K562 (cell line): Measurements from ENCODE around the gene SCYL1. TPM values are rescaled to one million over a fixed set of nuclear protein-coding genes. Genes with fewer than 3 reads are reported as not detected.
A peak's percentile ranks its signal among the peaks of the same experiment; 100 is the strongest.

Experiments
- ELK3 ChIP-seq: fragments of 450-650 bp; formaldehyde crosslinking; IDR thresholded peaks from 2 replicates; pipeline ENCODE4 v1.4.0; 2020; ENCODE audit warnings: mild to moderate bottlenecking
- EWSR1 ChIP-seq: fragments of 450-650 bp; IDR thresholded peaks from 2 replicates; pipeline ENCODE4 v1.6.1; 2018; ENCODE audit warnings: borderline replicate concordance, mild to moderate bottlenecking, low read depth, moderate library complexity; ENCODE audit not compliant: partially characterized antibody
- GATAD2B ChIP-seq: fragments of 450-650 bp; IDR thresholded peaks from 2 replicates; pipeline ENCODE4 v1.6.1; 2017; ENCODE audit warnings: mild to moderate bottlenecking, borderline replicate concordance
- GTF2A2 ChIP-seq: IDR thresholded peaks from 2 replicates; pipeline ENCODE4 v1.6.1; 2016; ENCODE audit warnings: mild to moderate bottlenecking, missing genetic modification characterization, missing compliant biosample characterization
- KAT7 ChIP-seq: sonication (generic); formaldehyde crosslinking; IDR thresholded peaks from 2 replicates; pipeline ENCODE4 v1.8.0; 2022; ENCODE audit warnings: missing genetic modification reagents, mild to moderate bottlenecking, borderline replicate concordance
- KDM5B ChIP-seq: fragments of 200-600 bp; sonication (generic); IDR thresholded peaks from 2 replicates; pipeline ENCODE4 v1.6.1; 2012; ENCODE audit warnings: low read depth, mild to moderate bottlenecking, moderate library complexity, low read length, control low read depth, inconsistent platforms; ENCODE audit not compliant: insufficient replicate concordance
- MTA2 ChIP-seq: fragments of 450-650 bp; IDR thresholded peaks from 2 replicates; pipeline ENCODE4 v1.6.1; 2016; ENCODE audit warnings: low read depth
- NFXL1 ChIP-seq: fragments of 450-650 bp; formaldehyde crosslinking; IDR thresholded peaks from 2 replicates; pipeline ENCODE4 v1.4.0; 2021; ENCODE audit warnings: mild to moderate bottlenecking
- NONO ChIP-seq, 2 experiments: fragments of 200-400 bp in 1 of 2; fragments of 450-650 bp in 1 of 2; formaldehyde crosslinking in 1 of 2; IDR thresholded peaks; 2 replicates each; pipeline ENCODE4 v1.6.1; 2017; ENCODE audit warnings: low read depth in 2 of 2, mild to moderate bottlenecking in 2 of 2, moderate library complexity in 2 of 2, low read length in 1 of 2
- PML ChIP-seq: IDR thresholded peaks from 2 replicates; pipeline ENCODE4 v1.6.1; 2012; ENCODE audit warnings: low read length, inconsistent platforms
- POLR2A ChIP-seq: fragments of 450-650 bp; conservative IDR thresholded peaks from 2 replicates; pipeline ENCODE4 v1.6.1; 2016
- SMARCB1 ChIP-seq: IDR thresholded peaks from 2 replicates; pipeline ENCODE4 v1.6.1; 2011; ENCODE audit warnings: improper control_type of control experiment, low read depth; ENCODE audit not compliant: insufficient read length
- SMARCC2 ChIP-seq: fragments of 450-650 bp; IDR thresholded peaks from 2 replicates; pipeline ENCODE4 v1.6.1; 2017; ENCODE audit warnings: antibody characterized with exemption, moderate library complexity, mild to moderate bottlenecking, low read depth
- SP1 ChIP-seq: sonication (generic); formaldehyde crosslinking; IDR thresholded peaks from 2 replicates; pipeline ENCODE4 v1.8.1; 2022; ENCODE audit warnings: mild to moderate bottlenecking, missing genetic modification reagents
- ZBTB9 ChIP-seq: fragments of 450-650 bp; formaldehyde crosslinking; IDR thresholded peaks from 2 replicates; pipeline ENCODE4 v1.4.0; 2020; ENCODE audit warnings: mild to moderate bottlenecking, moderate library complexity
- ZFP30 ChIP-seq: fragments of 250-450 bp; sonication (Bioruptor Pico); IDR thresholded peaks from 2 replicates; pipeline ENCODE4 v1.8.0; 2022; ENCODE audit warnings: moderate library complexity, mild to moderate bottlenecking, inconsistent platforms, borderline replicate concordance
- ZNF174 ChIP-seq: fragments of 250-450 bp; sonication (Bioruptor Pico); IDR thresholded peaks from 2 replicates; pipeline ENCODE4 v1.4.0; 2020; ENCODE audit warnings: mild to moderate bottlenecking
- ZNF184 ChIP-seq: sonication (generic); formaldehyde crosslinking; IDR thresholded peaks from 2 replicates; pipeline ENCODE4 v1.5.0; 2020; ENCODE audit warnings: missing genetic modification reagents
- ZNF224 ChIP-seq: sonication (generic); formaldehyde crosslinking; IDR thresholded peaks from 2 replicates; pipeline ENCODE4 v1.8.0; 2022; ENCODE audit warnings: mild to moderate bottlenecking, missing genetic modification reagents
- ZNF639 ChIP-seq, 2 experiments: fragments of 200-800 bp in 1 of 2; sonication (Bioruptor generic) in 1 of 2; sonication (generic) in 1 of 2; formaldehyde crosslinking in 1 of 2; IDR thresholded peaks in 1 of 2; conservative IDR thresholded peaks in 1 of 2; 2 replicates each; pipeline versions ENCODE4 v1.5.0 to v1.6.1; 2016 to 2020; ENCODE audit warnings: missing compliant biosample characterization in 1 of 2, missing genetic modification characterization in 1 of 2, missing genetic modification reagents in 1 of 2
- ZNF668 ChIP-seq: fragments of 250-450 bp; sonication (Bioruptor Pico); IDR thresholded peaks from 2 replicates; pipeline ENCODE4 v1.8.0; 2022; ENCODE audit warnings: mild to moderate bottlenecking, inconsistent platforms
- ZNF717 ChIP-seq: fragments of 250-450 bp; sonication (Bioruptor Pico); IDR thresholded peaks from 2 replicates; pipeline ENCODE4 v1.5.0; 2021
- polyA plus RNA-seq, 8 experiments: library from polyadenylated mRNA; depleted of rRNA in 4 of 8; stranded (reverse) in 5 of 8; unstranded in 3 of 8; fragments of >200 nt; fragmentation: Nextera tagmentation in 2 of 8; fragmentation: Illumina TruSeq in 1 of 8; extraction: Ambion mirVana in 2 of 8; extraction: Trizol in 1 of 8; gene quantifications; 2 replicates each; pipeline versions ENCODE4 v1.2.1 to v1.2.3, GENCODE V29; 2011 to 2014; ENCODE audit warnings: inconsistent platforms in 1 of 8, missing spikeins in 1 of 8
- total RNA-seq, 7 experiments: library from RNA; depleted of rRNA in 6 of 7; stranded (reverse); fragments of >200 nt in 6 of 7; fragmentation: Illumina TruSeq in 2 of 7; extraction: Trizol in 2 of 7; gene quantifications; 2 replicates each; pipeline versions ENCODE4 v1.2.1 to v1.2.3, GENCODE V29; 2011 to 2021; ENCODE audit warnings: low replicate concordance in 1 of 7

The SCYL1 gene
- total and polyA plus RNA-seq, 9 of the 15 experiments (the other 6 are each of a cell fraction or from before 2014, with no cell fraction given): 1.9 to 145 (median 57.6) TPM

GRCh38 chr11:65505466-65506289 is 19.2 kb upstream of the SCYL1 start (continued):
- TF ChIP-seq ZBTB9 (CRISPR knock-in tag): peak; percentile 71
- peak; percentile 86; the same call in 1 of the 2 replicates for TF ChIP-seq ZFP30 (CRISPR knock-in tag)
- peak; percentile 88 for TF ChIP-seq ZNF717
- no peak for TF ChIP-seq ZNF184
- no peak for TF ChIP-seq ZNF224 (CRISPR knock-in tag)
- TF ChIP-seq ELK3 (CRISPR knock-in tag): peak; percentile 39; the same call in 1 of the 2 replicates
- TF ChIP-seq POLR2A: peak; percentile 80
- peak; percentile 70 for TF ChIP-seq NFXL1 (CRISPR knock-in tag)
- peak; percentile 80; the same call in 1 of the 2 replicates for TF ChIP-seq SP1
- TF ChIP-seq KDM5B: peak; percentile 35
- no peak for TF ChIP-seq MTA2
- no peak for TF ChIP-seq GATAD2B
- peak; percentile 94 for TF ChIP-seq EWSR1
- peak; percentile 33; the same call in 1 of the 2 replicates for TF ChIP-seq ZNF668 (CRISPR knock-in tag)
- TF ChIP-seq ZNF174 (CRISPR knock-in tag): 0 out of 2 replicates have a peak, but pooled peaks have one; percentile 54
- no peak; a peak in 1 of 4 replicates for TF ChIP-seq ZNF639 (CRISPR knock-in tag; conservative IDR thresholded peaks at IDR 0.05 in 1 of 2, IDR thresholded peaks at IDR 0.05 in 1 of 2)
- TF ChIP-seq PML: peak; percentile 43
- TF ChIP-seq SMARCB1: no peak
- no peak for TF ChIP-seq GTF2A2 (tag)
- TF ChIP-seq SMARCC2: no peak
- peak in 1 of 2 experiments; percentile 6; a peak in 1 of 4 replicates for TF ChIP-seq NONO (IDR thresholded peaks at IDR 0.05; ENCODE audit: low read depth in 2 of 2, low read length in 1 of 2)
- peak; percentile 85 for TF ChIP-seq KAT7 (CRISPR knock-in tag)
